ENCODE measurements around the gene FOCAD.

Gene FOCAD

DNA sequence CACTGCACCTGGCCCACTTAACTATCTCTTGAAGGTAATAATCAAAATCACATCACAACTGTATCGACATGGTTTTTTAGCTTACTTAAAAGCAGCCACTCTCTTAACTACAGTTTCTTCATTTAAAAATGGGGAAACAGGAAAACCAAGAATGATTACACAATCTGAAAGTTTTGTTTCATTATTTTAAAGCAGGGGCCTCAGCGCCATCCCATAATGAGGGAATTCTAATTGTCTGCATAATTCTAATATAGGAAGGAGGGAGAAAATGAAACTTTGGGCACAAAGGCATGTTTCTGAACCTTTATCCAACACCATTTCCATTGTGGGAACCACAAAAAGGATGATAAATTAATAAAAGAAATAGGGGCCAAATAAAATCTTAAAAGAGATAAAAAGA is 339.8 kb downstream of the FOCAD start:
- DNase-seq = no peak

DNA sequence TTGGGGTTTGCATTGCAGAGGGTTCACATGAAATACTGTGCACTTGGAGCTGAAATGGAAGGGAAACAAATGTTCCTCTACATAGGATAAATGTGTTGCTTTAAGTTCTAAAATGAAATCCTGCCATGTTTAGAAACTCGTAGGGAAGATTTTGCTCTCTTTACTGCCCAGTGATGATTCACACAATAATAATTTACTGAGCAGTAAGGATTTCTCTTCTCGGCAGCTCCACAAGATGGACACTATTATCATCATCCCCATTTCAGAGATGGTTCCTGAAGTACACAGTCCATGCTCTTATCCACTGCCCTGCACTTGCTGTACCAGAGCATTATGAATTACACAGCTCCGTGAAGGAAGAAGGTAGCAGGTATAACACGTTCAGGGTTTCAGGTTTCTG is 343.2 kb downstream of the FOCAD start:
- DNase-seq = no peak

DNA sequence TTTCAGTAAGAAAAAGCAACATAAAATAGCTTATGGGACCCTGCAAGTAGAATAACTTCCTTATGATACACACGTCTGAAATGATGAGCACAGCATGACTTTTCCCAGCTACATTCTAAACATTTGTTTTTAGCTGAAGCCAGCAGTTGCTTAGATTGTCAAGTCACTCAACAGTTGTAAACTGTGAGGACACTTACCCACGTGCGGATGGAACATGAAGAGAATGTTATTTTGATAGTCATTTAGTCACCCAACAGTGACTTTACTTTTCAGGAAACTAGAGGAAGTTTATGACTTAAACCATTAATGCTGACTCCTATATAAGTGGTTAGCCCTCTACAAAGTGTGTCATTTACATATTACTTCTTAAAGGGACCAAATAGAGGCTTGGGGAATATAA is 344.4 kb downstream of the FOCAD start:
- DNase-seq = no peak

DNA sequence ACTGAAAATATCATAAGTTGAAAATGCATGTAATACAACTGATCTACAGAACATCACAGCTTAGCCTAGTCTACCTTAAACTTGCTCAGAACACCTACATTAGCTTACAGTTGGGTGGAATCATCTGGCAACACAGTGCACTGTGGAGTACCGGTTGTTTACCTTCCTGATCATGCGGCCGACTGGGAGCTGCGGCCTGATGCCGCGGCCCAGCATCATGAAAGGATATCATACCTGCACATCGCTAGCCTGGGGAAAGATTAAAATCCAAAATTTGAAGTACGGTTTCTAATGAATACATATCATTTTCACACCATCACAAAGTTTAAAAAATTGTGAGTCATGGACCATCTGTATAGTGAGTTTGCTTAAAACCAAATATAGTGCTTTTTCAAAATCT is 345.6 kb downstream of the FOCAD start:
- DNase-seq = no peak

DNA sequence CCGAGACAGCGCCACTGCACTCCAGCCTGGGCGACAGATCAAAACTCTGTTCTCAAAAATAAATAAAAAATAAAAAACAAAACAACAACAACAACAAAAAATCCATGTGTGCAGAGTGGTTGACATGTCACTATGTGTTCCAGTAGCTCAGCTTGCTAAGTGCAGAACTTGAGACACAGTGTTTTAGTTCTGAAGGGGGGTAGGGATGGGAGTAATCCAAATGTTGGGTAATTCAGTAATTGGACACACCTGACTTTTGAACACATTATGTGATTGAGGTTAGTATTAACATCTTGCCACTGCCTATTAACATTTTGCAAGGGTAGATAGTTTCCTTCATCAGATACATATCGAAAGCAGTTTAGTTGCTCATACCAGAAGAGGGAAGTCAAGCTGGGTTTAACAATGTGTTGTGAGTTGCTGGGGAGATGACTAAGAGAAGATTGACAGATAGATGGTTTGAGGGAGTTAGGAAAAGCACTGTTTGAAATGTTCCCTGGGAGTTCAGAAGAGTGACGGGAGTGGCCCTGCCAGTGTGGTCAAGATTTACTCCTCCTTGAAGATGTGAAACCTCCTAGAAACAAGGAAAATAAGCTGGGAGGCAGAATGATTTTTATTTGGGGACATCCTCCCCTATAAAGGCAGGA is 346.5 kb downstream of the FOCAD start:
- DNase-seq = peak in 2 of 6 experiments; percentile 17 to 41

DNA sequence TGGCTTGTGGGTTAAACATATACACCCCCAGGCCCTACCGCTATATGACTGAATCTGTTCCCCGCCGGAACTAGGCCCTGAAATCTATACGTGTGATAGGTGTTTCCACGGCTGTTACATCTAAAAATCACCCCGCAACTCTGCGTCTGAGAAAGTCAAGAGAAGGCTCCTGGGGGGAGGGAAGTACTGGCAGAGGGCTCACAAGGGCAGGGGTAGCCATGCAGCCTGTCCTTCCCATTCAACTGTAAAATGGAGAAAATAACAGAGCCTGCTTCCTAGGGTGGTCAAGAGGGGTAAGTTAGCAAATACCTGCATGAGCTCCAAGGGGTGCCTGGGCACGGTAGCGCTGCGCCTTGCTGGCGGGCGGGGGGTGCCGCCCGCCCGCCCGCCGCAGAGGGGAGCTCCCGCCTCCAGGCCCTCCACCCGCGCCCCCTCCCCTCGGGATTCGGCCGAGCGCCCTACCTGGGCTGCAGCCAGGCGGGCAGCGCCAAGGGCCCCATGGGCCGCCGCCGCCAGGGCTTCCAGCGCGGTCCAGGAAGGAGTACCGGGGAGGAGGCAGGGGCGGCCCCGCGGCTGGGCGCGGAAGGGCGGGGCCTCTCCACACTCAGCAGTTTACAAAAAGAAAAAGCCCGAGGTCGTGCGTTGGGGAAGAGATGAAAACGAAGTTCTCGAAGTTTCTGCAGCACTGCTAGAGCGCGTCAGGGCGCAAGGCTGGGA is 347.2 kb downstream of the FOCAD start, which contains the start of gene HACD4:
TSS of gene HACD4 (minus strand) at position 550 of the 717 bp plus-strand sequence. CDS start at position 500, 50 bp downstream.
- DNase-seq = peak; percentile 36 to 80 (median 64)

DNA sequence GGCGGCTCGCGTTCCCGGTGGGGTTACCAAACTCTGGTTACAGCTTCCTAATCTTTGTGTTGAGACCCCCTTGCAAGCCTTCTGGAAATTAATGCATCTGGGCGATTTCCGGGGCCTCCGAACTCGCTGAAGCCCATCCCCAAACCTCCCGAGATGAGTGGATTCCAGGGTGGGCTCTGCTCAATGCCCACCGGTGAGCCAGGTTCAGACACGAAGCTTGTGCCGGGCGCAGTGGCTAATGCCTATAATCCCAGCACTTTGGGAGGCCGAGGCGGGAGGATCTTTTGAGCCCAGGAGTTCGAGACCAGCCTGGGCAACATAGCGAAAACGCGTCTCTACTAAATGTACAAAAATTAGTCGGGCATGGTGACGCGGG is 347.7 kb downstream of the FOCAD start:
- DNase-seq = no peak

DNA sequence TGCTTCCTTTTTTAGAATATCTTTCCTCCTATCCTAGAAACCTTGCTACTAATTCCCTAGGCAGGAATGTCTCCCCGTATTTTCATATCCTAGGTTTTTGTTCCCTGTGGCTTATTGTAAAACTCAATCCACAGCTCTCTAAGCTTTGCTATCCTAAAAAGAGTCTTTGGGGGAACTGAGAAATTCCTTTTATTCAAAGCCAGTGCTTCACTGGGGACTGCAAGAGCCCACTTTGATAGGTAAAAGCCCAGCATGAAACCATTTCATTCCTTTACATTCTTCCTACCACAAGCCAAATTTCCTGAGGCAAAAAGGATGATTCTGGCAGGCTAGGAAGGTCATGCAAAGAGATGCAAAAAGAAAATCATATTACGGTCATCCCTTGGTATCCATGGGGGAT is 353.2 kb downstream of the FOCAD start:
- DNase-seq = no peak

DNA sequence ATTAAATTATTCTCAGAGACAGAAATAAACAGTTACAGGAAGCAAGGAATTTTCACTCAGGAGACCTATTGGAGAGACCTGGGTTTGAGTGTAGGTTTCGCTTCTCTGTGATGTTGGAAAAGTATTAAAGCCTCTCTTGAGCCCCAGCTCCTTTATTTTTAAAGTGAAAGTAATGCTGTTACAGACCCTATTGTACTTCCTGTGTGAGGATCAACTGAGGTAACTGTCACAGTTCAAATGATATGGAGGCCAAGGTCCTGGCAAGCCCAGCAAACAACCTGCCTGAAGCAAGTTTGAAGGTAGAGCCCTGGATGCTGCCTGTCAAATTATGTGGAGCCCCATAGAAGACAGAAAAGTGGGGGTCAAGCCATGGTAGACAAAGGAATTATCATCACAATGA is 355.2 kb downstream of the FOCAD start:
- DNase-seq = peak in 1 of 6 experiments; percentile 5

DNA sequence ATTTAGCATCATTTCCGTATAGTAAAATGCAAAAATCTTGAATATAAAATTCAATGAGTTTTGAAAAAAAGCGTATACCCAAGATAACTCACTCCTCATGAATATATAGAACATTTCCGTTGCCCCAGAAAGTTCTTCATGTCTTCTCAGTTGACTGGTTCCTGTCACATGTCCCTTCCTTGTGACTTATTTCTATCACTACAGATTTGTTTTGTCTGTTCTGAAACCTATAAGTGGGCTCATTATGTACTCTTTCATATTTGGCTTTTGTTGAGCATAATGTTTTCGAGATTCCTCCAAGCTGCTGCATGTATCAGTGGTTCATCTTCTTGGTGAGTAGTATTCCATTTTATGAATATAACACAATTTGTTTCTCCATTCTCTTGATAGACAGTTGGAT is 358.4 kb downstream of the FOCAD start:
- no peak for DNase-seq

DNA sequence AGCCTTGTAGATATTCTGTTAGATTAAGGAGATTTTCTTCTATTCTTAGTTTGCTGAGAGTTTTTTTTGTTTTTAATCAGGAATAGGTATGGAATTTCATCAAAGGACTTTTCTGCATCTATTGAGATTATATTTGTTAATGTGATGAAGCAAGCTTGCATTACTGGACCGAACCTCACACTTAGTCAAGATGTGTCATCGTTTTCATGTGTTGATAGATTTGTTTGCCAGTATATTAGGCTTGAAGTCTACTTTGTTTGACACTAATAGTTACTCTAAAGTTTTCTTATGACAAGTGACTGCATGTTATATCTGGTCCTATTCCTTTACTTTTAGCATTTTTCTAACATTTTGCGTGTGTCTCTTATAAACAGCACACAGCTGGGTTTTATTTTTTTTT is 359.8 kb downstream of the FOCAD start:
- no peak for DNase-seq
